Effector CD4-positive, alpha-beta T cell (primary cell): Measurements from ENCODE around the gene ERH.
"Not testable (repeated sequence)": the region's sequence is repeated elsewhere in the genome, so short reads cannot be mapped to it uniquely, and the experiment has no call there.

ENCODE experiments used
- DNase-seq: peaks from one replicate; pipeline ENCODE4 v3.0.0-alpha.2; 2020

The ERH gene

GRCh38 chr14:69395929-69396328, 2.2 kb downstream of the ERH start:
- DNase-seq, result no peak

- DNase-seq, result no peak
Observed at GRCh38 chr14:69392481-69392880, 5.6 kb downstream of the ERH start.

GRCh38 chr14:69391400-69391799, 6.7 kb downstream of the ERH start:
- DNase-seq, result not testable (repeated sequence)

GRCh38 chr14:69387311-69387710, 10.8 kb downstream of the ERH start:
- DNase-seq, result no peak

GRCh38 chr14:69378274-69378673, 19.8 kb downstream of the ERH start:
- DNase-seq, result no peak

GRCh38 chr14:69376439-69376838, 21.7 kb downstream of the ERH start:
- DNase-seq, result no peak

GRCh38 chr14:69375722-69376121, 22.4 kb downstream of the ERH start:
- no peak for DNase-seq

- DNase-seq, result no peak
Observed at GRCh38 chr14:69375182-69375581, 22.9 kb downstream of the ERH start.

- no peak for DNase-seq
Observed at GRCh38 chr14:69374235-69374634, 23.9 kb downstream of the ERH start.

GRCh38 chr14:69373104-69373503, 25.0 kb downstream of the ERH start:
- DNase-seq, result no peak

- DNase-seq, result no peak
Observed at GRCh38 chr14:69372146-69372545, 26.0 kb downstream of the ERH start.

GRCh38 chr14:69370061-69370460, 28.0 kb downstream of the ERH start:
- DNase-seq, result no peak

GRCh38 chr14:69368381-69368780, 29.7 kb downstream of the ERH start:
- no peak for DNase-seq

GRCh38 chr14:69366761-69367160, 31.3 kb downstream of the ERH start:
- no peak for DNase-seq

- DNase-seq, result no peak
Observed at GRCh38 chr14:69366069-69366468, 32.0 kb downstream of the ERH start.

- DNase-seq, result no peak
Observed at GRCh38 chr14:69364378-69364777, 33.7 kb downstream of the ERH start.

GRCh38 chr14:69363964-69364363, 34.1 kb downstream of the ERH start:
- no peak for DNase-seq

GRCh38 chr14:69363055-69363454, 35.0 kb downstream of the ERH start:
- DNase-seq, result no peak

- no peak for DNase-seq
Observed at GRCh38 chr14:69360438-69361108, 37.5 kb downstream of the ERH start.

- no peak for DNase-seq
Observed at GRCh38 chr14:69358966-69359365, 39.1 kb downstream of the ERH start.

GRCh38 chr14:69358233-69358963, 39.7 kb downstream of the ERH start:
- no peak for DNase-seq

- DNase-seq, result no peak
Observed at GRCh38 chr14:69357544-69358200, 40.4 kb downstream of the ERH start.

GRCh38 chr14:69356903-69357543, 41.1 kb downstream of the ERH start:
- DNase-seq, result no peak
